ENCODE data around the gene LRMDA. TPM values are rescaled to one million over a fixed set of nuclear protein-coding genes. Genes with fewer than 3 reads are reported as not detected.

LRMDA gene
- total RNA-seq, 1 experiment from 2014 or later: 4.8 TPM

DNA sequence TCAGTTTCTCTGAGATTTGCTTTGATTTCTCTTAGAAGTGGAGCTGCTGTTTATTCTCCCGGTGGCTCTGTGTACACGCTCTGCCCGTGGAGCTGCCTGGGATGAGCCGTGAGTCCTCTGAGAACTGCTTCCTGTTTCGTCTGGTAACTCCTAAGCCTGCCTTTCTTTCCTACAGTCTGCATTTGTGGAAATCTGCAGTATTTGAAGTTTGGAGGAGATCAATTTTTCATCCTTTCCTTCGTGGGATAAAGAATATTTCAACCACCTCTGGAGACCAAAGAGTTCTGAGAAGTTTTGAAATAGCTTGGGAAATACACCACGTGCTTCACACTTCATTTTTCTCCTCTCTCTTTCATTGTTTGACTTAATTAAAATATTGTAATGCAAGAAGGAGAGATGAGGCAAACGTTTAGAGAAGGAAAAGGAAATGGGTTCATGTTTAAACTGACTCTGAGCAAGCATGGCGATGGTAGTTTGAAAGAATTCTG lies 311.9 kb downstream of the LRMDA start:
- BruUV-seq (replicated peaks): no TSS peak
- no peaks in the 10 kb centered on the region for H3K9me2 ChIP-seq (ENCODE audit: insufficient read depth)
- H3K4me1 ChIP-seq (ENCODE audit: control insufficient read depth in 1 of 2, insufficient read depth in 2 of 2, low read length in 2 of 2): no peaks in the 10 kb centered on the region
- CTCF ChIA-PET: no interaction called here
- no peaks in the 10 kb centered on the region for H3K79me2 ChIP-seq (ENCODE audit: insufficient read depth, low read length)
- TF ChIP-seq EZH2 (IDR thresholded peaks at IDR 0.05): no peak
- no peak for TF ChIP-seq EGR1 (IDR thresholded peaks at IDR 0.05; ENCODE audit: low read depth)
- TF ChIP-seq POLR2AphosphoS5 (IDR thresholded peaks at IDR 0.05; ENCODE audit: low read depth, low read length): no peak
- TF ChIP-seq FOSL1 (IDR thresholded peaks at IDR 0.05; ENCODE audit: low read depth): no peak
- no peak for TF ChIP-seq TCF7L2 (IDR thresholded peaks at IDR 0.05; ENCODE audit: borderline replicate concordance, extremely low read depth, insufficient read depth, insufficient read length)
- no peak for TF ChIP-seq ZFX (IDR thresholded peaks at IDR 0.05)
- no peak for TF ChIP-seq SIN3A (IDR thresholded peaks at IDR 0.05; ENCODE audit: low read depth)
- no peak for TF ChIP-seq CBX3 (IDR thresholded peaks at IDR 0.05; ENCODE audit: low read depth)
- TF ChIP-seq RAD21 (IDR thresholded peaks at IDR 0.05; ENCODE audit: low read depth): no peak
- TF ChIP-seq, protein P1, sequence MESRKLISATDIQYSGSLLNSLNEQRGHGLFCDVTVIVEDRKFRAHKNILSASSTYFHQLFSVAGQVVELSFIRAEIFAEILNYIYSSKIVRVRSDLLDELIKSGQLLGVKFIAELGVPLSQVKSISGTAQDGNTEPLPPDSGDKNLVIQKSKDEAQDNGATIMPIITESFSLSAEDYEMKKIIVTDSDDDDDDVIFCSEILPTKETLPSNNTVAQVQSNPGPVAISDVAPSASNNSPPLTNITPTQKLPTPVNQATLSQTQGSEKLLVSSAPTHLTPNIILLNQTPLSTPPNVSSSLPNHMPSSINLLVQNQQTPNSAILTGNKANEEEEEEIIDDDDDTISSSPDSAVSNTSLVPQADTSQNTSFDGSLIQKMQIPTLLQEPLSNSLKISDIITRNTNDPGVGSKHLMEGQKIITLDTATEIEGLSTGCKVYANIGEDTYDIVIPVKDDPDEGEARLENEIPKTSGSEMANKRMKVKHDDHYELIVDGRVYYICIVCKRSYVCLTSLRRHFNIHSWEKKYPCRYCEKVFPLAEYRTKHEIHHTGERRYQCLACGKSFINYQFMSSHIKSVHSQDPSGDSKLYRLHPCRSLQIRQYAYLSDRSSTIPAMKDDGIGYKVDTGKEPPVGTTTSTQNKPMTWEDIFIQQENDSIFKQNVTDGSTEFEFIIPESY (IDR thresholded peaks at IDR 0.05; ENCODE audit: extremely low read depth, insufficient replicate concordance, low read length): no peak
- TF ChIP-seq YY1 (IDR thresholded peaks at IDR 0.05; ENCODE audit: extremely low read depth, insufficient replicate concordance, low read depth, low read length): no peak
- no peak for TF ChIP-seq JUND (IDR thresholded peaks at IDR 0.05)
- no peak for TF ChIP-seq POLR2A (IDR thresholded peaks at IDR 0.05; ENCODE audit: borderline replicate concordance, extremely low read depth, insufficient read depth, insufficient read length)
- no peak for TF ChIP-seq ELF1 (IDR thresholded peaks at IDR 0.05; ENCODE audit: borderline replicate concordance, low read depth)
- no peak for TF ChIP-seq EZH2phosphoT487 (IDR thresholded peaks at IDR 0.05; ENCODE audit: borderline replicate concordance)
- TF ChIP-seq, protein P2, sequence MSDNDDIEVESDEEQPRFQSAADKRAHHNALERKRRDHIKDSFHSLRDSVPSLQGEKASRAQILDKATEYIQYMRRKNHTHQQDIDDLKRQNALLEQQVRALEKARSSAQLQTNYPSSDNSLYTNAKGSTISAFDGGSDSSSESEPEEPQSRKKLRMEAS (IDR thresholded peaks at IDR 0.05): no peak
- TF ChIP-seq ZNF274 (IDR thresholded peaks at IDR 0.05; ENCODE audit: low read depth, low read length): no peak
- TF ChIP-seq, protein P3, sequence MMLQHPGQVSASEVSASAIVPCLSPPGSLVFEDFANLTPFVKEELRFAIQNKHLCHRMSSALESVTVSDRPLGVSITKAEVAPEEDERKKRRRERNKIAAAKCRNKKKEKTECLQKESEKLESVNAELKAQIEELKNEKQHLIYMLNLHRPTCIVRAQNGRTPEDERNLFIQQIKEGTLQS (IDR thresholded peaks at IDR 0.05): no peak
- no peak for TF ChIP-seq SRF (IDR thresholded peaks at IDR 0.05; ENCODE audit: low read depth)
- TF ChIP-seq, protein P4, sequence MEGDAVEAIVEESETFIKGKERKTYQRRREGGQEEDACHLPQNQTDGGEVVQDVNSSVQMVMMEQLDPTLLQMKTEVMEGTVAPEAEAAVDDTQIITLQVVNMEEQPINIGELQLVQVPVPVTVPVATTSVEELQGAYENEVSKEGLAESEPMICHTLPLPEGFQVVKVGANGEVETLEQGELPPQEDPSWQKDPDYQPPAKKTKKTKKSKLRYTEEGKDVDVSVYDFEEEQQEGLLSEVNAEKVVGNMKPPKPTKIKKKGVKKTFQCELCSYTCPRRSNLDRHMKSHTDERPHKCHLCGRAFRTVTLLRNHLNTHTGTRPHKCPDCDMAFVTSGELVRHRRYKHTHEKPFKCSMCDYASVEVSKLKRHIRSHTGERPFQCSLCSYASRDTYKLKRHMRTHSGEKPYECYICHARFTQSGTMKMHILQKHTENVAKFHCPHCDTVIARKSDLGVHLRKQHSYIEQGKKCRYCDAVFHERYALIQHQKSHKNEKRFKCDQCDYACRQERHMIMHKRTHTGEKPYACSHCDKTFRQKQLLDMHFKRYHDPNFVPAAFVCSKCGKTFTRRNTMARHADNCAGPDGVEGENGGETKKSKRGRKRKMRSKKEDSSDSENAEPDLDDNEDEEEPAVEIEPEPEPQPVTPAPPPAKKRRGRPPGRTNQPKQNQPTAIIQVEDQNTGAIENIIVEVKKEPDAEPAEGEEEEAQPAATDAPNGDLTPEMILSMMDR (IDR thresholded peaks at IDR 0.05 in 2 of 3, conservative IDR thresholded peaks at IDR 0.05 in 1 of 3; ENCODE audit: borderline replicate concordance in 1 of 3, insufficient read depth in 1 of 3, low read depth in 2 of 3, low read length in 2 of 3): no peak
- RAD21 ChIA-PET (ENCODE audit: low non-redundant PET in 1 of 2, low total read pairs in 2 of 2, uncharacterized antibody in 2 of 2, unreplicated experiment in 2 of 2): no interaction called here
- POLR2A ChIA-PET: no interaction called here
- H3K4me2 ChIP-seq (ENCODE audit: low read length): no peak overlapping the region
- H3K27ac ChIP-seq (ENCODE audit: low read depth, low read length): no peak overlapping the region
- DNase-seq (ENCODE audit: low read depth, low spot score) (no peak), ATAC-seq (no peak)
- no peak overlapping the region for H2AFZ ChIP-seq (ENCODE audit: low read depth, low read length, poor library complexity, severe bottlenecking)
- no peaks in the 10 kb centered on the region for H4K20me1 ChIP-seq (ENCODE audit: insufficient read depth)
- H3K27me3 ChIP-seq (ENCODE audit: insufficient read depth, low read length): no peaks in the 10 kb centered on the region
- H3K9ac ChIP-seq (ENCODE audit: low read length): no peak overlapping the region
- no peaks in the 10 kb centered on the region for H3K9me3 ChIP-seq (ENCODE audit: control insufficient read depth in 1 of 2, insufficient read depth in 1 of 2, low read depth in 1 of 2, low read length in 2 of 2)
- no peak overlapping the region for H3K4me3 ChIP-seq (replicated peaks in 1 of 2; ENCODE audit: low read depth in 1 of 2, low read length in 2 of 2)
- no peaks in the 10 kb centered on the region for H3K36me3 ChIP-seq (ENCODE audit: control insufficient read depth in 1 of 2, insufficient read depth in 2 of 2, low read length in 2 of 2)
- intact Hi-C loops (cut with micrococcal nuclease): no loop called here

All from HCT116 (cell line).